Cerebellar nuclear complex (tissue), 1 donor: ENCODE results near the gene HSPB1.
"Not testable (repeated sequence)": the region's sequence is repeated elsewhere in the genome, so short reads cannot be mapped to it uniquely, and the experiment has no call there.

ENCODE experiments used
- DNase-seq, 2 experiments: peaks; one replicate each; lab custom pipeline; 2025; lab: John Stamatoyannopoulos, UW

HSPB1 gene

DNA sequence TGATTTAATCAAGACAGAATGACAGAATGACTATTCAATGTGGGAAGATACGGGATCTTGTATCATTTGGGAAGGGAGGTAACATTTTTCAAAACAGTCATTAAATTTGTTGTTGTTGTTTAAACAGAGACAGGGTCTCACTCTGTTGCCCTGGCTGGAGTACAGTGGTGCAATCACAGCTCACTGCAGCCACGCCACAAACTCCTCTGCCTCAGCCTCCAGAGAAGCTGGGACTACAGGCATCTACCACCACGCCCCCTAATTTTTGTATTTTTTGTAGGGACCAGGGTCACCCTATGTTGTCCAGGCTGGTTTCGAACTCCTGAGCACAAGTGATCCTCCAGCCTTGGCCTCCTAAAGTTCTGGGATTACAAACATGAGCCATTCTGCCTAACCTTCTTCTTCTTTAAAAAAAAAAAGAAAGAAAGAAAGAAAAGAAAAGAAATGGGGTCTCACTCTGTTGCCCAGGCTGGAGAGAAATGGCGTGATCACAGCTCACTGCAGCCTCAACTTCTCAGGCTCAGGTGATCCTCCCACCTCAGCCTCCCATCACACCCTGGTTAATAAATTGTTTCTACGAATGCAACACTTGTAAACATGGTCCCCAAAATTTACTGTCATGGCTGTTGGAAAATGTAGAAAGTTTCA, 32.0 kb downstream of the HSPB1 start:
- no peak for DNase-seq

DNA sequence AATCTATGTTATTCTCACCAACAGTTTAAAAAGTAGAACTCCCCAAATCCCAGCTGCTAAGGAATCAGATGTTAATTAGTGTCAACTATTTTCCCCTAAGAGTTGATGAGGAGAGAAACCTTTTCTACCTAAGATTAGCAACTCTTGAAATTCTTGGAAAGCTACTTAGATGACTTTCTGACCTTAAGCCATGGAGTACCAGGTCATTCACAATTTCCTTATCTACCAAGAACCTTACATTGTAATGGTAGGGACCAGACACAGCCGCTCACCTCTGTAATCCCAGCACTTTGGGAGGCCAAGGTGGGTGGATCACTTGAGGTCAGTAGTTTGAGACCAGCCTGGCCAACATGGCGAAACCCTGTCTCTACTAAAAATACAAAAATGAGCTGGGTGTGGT, 32.9 kb downstream of the HSPB1 start:
- DNase-seq = not testable (repeated sequence)

DNA sequence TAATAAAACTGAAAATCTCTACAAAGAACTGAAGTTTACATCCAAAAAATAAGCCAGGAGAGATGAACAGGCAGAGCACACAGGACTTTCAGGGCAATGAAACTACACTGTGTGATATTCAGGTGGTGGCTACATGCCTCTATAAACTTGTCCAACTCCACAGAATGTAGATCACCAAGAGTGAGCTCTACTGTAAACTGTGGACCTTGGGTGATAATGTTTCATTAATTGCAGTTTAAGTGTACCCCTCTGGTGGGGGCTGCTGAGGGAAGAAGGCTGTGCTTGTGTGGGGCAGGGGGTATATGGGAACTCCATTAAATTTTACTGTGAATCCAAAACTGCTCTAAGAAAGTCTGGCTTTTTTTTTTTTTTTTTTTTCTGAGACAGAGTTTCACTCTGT, 33.6 kb downstream of the HSPB1 start:
- DNase-seq = no peak

- DNase-seq = no peak
Observed at GRCh38 chr7:76337147-76337546, 34.7 kb downstream of the HSPB1 start.

DNA sequence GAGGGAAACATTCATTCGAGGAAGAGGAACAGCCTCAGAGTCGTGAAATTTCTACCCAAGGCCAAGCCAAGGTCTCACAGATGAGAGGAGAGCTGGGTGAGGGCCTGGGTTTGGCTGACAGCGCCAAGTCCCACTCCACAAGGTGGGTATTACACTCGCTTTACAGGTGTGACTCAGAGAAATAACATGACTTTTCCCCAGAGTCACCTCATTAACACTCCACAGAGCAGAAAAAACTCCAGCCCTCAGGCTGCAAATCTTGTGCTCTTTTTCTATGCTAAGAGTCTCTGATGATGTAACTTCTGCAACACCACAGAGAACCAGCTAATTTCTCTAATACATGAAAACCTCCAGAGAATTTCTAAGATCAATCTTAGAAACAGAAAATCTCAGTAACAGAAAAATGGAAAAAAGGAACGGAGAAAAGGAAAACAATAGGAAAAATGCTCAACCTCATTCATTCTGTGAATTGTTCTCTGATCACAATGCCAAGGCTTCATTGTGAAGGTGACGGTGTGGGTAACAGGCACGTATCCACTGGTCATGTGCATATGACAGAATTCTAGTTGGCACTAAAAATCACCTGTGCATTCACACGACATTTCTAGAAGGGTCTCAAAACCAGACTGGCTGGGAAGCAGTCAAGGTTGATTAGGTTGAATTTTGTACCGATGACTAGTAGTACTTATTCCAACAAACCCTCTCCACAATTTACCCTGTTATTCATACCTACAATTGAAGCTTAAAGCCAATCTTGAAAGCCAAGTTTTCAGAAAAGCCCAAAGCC, 36.0 kb downstream of the HSPB1 start:
- DNase-seq = no peak

DNA sequence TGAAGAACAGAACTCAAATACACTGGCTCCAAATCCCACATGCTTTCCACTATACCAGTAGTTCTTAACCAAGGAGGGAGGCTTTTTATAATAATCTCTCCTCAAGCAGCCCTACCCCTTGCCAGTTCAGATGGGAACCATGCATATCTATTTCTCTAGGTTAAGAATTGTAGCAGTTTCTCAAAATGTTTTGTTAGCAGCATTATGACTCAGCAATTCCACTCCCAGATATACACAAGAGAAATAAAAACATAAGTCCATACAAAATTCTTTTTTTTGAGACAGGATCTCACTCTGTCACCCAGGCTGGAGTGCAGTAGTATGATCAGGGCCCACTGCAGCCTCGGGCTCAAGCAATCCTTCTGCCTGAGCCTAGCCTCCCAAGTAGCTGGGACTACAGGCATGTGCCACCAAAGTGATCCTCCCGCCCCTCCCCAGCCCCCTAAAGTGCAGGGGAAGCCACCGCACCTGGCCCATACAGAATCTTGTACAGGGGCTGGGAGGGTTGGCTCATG, 38.2 kb downstream of the HSPB1 start:
- no peak for DNase-seq

DNA sequence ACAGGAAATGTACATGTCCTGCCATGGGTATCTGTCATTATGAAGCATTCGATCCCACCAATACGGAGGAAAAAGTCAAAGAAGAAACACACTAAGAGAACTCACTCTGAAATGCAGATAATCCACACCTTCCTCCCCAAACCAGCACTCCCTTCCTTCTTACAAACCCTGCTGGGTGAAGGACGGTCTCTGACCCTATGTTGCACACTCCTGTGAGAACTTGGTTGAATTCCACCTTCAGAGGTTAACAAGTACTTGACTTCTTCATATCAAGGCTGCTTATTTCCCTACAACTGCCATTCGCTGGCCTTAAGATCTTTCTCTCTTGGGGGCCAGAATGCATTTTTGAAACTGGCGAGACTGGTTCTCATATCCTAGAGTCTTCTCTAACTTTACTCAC, 39.7 kb downstream of the HSPB1 start:
- no peak for DNase-seq

DNA sequence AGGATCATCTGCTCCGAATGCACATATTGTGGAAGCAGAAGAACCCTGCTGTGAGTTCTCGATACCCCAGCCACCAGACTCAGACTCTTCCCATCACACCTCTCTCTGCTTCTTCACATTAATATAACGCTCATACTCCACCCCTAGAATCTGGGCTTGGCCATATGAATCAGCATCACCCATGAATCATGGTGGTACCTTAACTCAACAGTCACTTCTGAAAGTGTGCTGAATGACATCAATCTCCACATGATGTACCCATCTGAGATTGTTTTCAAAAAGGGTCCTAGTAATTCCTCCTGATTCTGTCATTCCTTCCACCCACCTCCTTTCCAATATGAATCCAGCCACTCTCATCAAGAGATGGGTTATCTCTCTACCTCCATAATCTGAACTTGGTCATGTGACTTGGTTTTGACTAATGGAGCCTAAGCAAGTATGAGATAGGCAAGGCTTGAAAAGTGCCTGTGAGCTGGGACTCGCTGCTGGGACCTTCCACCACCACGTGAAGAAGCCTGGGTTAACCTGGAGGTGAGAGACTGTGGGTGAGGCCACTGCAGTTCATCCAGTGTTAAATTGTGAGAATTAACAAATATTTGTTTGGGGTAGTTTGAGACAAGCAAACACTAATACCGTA, 40.9 kb downstream of the HSPB1 start:
- DNase-seq = no peak

GRCh38 chr7:76343931-76344321, 41.5 kb downstream of the HSPB1 start:
- no peak for DNase-seq

DNA sequence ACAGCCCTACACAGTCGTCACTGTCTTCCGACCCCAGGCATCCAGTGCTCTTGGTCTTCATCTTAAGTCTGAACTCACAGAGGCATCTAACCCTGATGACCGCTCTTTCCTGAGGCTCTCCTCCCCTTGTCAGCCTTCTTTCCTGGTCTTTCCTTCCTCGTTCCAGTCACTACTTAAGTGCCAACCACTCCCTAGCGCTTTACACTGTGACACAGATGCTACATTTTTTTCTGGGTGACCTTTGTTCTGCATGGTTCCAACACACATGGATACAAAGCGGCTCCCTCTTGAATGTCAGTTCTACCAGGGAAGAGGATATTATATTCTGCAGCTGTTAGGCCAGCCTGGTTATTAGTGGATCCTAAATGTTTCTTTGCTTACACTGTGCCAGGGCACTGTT, 43.6 kb downstream of the HSPB1 start:
- no peak for DNase-seq

- no peak for DNase-seq
Observed at GRCh38 chr7:76346778-76347177, 44.3 kb downstream of the HSPB1 start.

GRCh38 chr7:76347710-76348109, 45.2 kb downstream of the HSPB1 start:
- DNase-seq = no peak

DNA sequence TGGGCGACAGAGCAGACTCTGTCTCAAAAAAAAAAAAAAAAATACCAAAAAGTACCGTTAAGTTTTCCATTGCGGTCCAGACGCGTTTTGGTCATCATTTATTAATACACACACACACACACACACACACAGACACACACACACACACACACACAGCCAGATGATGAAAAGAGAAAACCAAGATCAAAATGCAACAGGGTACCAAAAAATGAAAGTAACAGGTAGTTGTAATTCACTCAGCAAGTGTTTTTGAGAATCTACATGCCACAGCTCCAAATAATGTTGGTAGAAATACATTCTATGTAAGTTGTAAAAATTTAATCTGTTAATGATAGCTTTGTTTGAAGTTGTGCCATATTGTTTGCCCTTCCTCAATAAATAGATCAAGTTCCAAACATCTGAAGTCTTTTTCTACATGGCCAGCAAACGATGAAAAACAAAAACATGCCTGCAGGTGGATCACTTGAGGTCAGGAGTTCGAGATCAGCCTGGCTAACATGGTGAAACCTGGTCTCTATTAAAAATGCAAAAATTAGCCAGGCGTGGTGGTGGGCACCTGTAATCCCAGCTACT, 46.9 kb downstream of the HSPB1 start:
- no peak for DNase-seq

- no peak for DNase-seq
Observed at GRCh38 chr7:76351372-76351771, 48.9 kb downstream of the HSPB1 start.

DNA sequence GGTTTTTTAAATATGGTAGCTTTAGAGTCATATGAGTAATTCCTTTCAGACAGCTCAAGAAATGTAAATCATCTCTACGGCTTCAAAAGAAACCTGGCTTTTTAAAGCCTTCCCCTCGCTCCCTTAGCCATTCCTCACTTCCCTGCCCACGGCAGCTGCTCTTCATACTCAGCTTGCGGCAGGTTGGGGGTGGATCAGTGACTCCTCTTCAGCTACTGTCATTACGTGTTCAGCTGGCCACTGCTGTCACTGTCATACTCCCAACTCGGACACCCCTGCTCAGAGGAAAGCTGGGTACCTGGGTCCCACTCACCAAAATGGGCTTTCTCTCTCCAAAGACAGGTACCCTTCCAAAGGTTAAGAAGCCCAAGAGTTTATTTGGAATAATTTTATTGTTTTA, 49.7 kb downstream of the HSPB1 start:
- DNase-seq = no peak

DNA sequence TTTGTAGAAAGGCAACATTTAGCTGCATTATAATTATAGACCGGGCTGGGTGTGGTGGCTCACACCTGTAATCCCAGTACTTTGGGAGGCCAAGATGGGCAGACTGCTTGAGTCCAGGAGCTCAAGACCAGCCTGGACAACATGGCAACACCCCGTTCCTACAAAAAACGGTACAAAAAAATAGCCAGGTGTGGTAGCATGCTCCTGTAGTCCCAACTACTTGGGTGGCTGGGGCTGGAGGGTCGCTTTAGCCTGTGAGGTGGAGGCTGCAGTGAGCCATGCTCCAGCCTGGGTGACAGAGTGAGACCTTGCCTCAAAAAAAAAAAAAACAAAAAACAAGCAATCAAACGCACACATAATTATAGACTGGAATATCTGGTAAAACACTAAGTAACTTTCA, 51.3 kb downstream of the HSPB1 start:
- no peak for DNase-seq
